ENCODE results near the gene SULT1A1. TPM values are rescaled to one million over a fixed set of nuclear protein-coding genes. Genes with fewer than 3 reads are reported as not detected.
"Not testable (repeated sequence)": the region's sequence is repeated elsewhere in the genome, so short reads cannot be mapped to it uniquely, and the experiment has no call there.

The SULT1A1 gene
- total RNA-seq, 1 donor from 2014 or later: 50.2 TPM

DNA sequence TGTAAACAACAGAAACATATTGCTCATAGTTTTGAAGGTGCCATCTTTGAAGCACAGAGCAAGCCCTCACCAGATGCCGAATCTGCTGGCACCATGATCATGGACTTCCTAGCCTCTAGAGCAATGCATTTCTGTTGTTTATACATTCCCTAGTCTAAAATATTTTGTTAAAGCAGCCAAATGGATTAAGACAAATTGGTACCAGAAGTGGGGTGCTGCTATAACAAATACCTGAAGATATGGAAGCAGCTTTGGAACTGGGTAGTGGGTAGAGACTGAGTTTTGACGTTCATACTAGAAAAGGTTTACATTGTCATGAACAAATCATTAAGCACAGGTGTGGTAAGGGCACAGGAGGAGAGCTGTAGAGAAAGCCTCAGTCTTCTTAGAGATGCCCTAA is 42.6 kb downstream of the SULT1A1 start:
- intact Hi-C loops (cut with DNase I): no loop called here
- TF ChIP-seq, protein P1, sequence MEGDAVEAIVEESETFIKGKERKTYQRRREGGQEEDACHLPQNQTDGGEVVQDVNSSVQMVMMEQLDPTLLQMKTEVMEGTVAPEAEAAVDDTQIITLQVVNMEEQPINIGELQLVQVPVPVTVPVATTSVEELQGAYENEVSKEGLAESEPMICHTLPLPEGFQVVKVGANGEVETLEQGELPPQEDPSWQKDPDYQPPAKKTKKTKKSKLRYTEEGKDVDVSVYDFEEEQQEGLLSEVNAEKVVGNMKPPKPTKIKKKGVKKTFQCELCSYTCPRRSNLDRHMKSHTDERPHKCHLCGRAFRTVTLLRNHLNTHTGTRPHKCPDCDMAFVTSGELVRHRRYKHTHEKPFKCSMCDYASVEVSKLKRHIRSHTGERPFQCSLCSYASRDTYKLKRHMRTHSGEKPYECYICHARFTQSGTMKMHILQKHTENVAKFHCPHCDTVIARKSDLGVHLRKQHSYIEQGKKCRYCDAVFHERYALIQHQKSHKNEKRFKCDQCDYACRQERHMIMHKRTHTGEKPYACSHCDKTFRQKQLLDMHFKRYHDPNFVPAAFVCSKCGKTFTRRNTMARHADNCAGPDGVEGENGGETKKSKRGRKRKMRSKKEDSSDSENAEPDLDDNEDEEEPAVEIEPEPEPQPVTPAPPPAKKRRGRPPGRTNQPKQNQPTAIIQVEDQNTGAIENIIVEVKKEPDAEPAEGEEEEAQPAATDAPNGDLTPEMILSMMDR (IDR thresholded peaks at IDR 0.05): no peak
- ATAC-seq: no peak
- Histone ChIP-seq H3K27ac (no peak overlapping the region), H3K4me1 (peaks cover 13% of the 10 kb centered on the region), H3K4me3 (no peak overlapping the region), H3K36me3 (peaks cover 4% of the 10 kb centered on the region), H3K9me3 (no peaks in the 10 kb centered on the region), H3K27me3 (ENCODE audit: low read depth) (no peaks in the 10 kb centered on the region)
- DNase-seq: no peak

DNA sequence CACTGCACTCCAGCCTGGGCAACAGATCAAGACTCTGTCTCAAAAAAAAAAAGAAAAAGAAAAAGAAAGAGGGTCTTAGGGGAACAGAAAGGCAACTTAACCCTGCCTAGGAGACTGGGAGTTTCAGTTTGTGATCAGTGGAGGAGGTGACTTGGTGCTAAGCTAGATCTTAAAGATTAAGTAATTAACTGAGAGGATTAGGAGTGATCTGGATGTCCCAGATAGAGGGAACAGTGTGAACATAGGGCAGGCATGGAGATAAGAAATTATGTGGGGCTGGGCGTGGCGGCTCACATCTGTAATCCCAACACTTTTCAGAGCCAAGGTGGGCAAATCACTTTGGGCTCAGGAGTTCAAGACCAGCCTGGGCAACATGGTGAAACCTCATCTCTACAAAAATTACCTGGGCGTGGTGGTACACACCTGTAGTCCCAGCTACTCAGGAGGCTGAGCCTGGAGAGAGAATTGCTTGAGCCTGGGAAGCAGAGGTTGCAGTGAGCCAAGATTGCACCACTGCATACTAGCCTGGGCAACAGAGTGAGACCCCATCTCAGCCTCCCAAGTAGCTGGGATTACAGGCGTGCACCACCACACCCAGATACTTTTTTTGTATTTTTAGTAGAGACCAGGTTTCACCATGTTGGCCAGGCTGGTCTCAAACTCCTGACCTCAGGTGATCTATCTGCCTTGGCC is 43.5 kb downstream of the SULT1A1 start:
- DNase-seq; H3K27ac ChIP-seq; H3K27me3 ChIP-seq (ENCODE audit: low read depth); intact Hi-C loops (cut with DNase I); H3K4me3 ChIP-seq; ATAC-seq; H3K9me3 ChIP-seq; H3K36me3 ChIP-seq: not testable (repeated sequence)
- peaks cover 19% of the 10 kb centered on the region for H3K4me1 ChIP-seq

DNA sequence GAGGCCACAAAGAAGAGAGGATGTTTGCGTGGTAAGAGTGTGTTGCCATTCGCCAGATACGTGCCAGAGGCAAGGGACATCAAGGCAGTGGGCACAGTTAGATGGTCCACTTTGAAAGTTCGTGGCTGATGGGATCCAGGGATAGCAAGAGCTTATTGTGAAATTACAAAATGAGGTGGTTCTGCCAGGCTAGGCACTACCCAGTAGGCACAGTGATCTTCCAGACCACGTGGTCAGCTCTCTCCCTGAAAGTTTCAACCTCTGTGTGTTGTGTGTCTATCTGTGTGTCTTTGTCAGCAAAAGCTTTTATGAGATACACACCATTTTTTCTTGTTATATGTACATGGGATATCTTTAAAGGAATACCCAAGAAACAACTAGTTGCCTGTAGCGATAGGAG is 46.6 kb downstream of the SULT1A1 start:
- ATAC-seq (peak in 1 of 2 donors; percentile 29), DNase-seq (no peak)
- Histone ChIP-seq H3K36me3 (peaks cover 14% of the 10 kb centered on the region), H3K27ac (no peak overlapping the region), H3K4me3 (no peak overlapping the region), H3K27me3 (ENCODE audit: low read depth) (no peaks in the 10 kb centered on the region), H3K4me1 (peaks cover 24% of the 10 kb centered on the region), H3K9me3 (no peaks in the 10 kb centered on the region)
- intact Hi-C loops (cut with DNase I): no loop called here
- TF ChIP-seq, protein P1 (IDR thresholded peaks at IDR 0.05): no peak

DNA sequence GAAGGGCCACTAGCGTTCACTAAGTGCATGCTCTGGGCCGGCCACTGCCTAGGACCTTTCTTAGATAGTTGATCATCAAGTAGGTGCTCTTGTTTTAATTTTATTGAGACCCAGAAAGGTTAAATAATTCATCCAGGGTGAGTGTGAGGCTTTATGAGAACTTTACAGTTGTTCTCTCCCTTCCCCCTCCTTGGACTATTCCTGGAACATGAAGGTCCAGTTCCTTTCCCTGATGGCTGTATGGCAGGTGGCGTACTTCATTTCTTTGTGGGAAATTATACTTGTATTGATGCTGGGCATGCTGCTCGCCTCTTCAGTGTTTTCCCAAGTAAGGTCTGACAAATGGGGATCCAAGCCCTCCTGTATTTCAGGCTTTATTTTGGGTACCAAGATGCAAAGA is 47.6 kb downstream of the SULT1A1 start:
- intact Hi-C loops (cut with DNase I): no loop called here
- H3K4me3 ChIP-seq: no peak overlapping the region
- no peak for DNase-seq
- peak overlapping the region; percentile 61 for H3K27ac ChIP-seq
- ATAC-seq: no peak
- H3K4me1 ChIP-seq: peaks cover 24% of the 10 kb centered on the region
- H3K9me3 ChIP-seq: no peaks in the 10 kb centered on the region
- no peaks in the 10 kb centered on the region for H3K27me3 ChIP-seq (ENCODE audit: low read depth)
- H3K36me3 ChIP-seq: peaks cover 23% of the 10 kb centered on the region
- TF ChIP-seq, protein P1 (IDR thresholded peaks at IDR 0.05): no peak

DNA sequence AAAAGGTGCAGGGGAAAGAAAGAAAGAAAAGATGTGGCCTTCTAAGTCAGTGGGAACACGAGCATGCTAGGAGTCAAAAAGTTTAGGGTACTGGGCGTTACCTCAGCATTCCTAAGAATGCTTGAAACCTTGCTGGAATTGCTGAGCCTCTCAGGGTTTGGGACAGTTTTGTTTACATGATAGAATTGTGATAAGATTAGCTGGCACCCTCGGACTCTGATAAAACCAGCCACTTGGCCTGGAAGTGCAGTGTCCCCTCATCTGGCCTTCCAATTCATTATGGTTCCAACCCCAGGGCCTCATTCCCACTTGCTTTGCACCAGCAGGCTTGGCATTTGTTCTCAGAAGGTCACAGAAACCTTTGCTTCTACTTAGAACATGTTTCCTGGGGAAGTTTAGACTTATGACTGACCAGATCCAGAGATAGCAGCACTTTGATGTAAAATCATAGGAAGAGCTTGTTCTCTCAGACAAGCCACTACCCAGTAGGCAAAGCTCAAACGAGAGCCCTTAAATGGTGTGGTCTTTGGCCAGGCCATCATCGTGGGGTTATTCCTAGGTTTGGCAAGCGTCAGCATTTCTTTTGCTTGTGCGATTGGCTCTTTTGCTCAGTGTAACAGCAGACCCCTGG is 48.2 kb downstream of the SULT1A1 start:
- H3K4me3 ChIP-seq: no peak overlapping the region
- H3K27ac ChIP-seq: peak overlapping the region; percentile 61
- no peak for DNase-seq
- intact Hi-C loops (cut with DNase I): no loop called here
- no peaks in the 10 kb centered on the region for H3K9me3 ChIP-seq
- H3K4me1 ChIP-seq: peaks cover 24% of the 10 kb centered on the region
- TF ChIP-seq, protein P1 (IDR thresholded peaks at IDR 0.05): no peak
- H3K27me3 ChIP-seq (ENCODE audit: low read depth): no peaks in the 10 kb centered on the region
- peaks cover 26% of the 10 kb centered on the region for H3K36me3 ChIP-seq
- peak; percentile 66 to 86 for ATAC-seq

DNA sequence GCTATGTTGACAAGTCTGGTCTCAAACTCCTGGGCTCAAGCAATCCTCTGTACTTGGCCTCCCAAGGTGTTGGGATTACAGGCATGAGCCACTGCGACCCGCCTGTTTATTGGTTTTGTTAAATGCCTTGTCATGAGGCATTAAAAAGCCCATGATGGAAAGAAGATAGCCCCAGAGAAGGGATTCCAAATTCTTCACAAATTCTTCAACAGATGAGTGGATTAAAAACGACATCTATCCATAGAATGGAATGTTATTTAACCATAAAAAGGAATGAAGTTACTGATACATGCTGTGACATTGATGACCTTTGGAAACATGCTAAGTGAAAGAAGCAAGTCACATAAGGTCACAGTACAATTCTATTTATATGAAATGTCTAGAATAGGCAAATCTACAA is 51.4 kb downstream of the SULT1A1 start:
- TF ChIP-seq, protein P1 (IDR thresholded peaks at IDR 0.05): no peak
- no peak overlapping the region for H3K4me3 ChIP-seq
- DNase-seq (no peak), ATAC-seq (no peak)
- peaks cover 22% of the 10 kb centered on the region for H3K36me3 ChIP-seq
- H3K9me3 ChIP-seq: no peaks in the 10 kb centered on the region
- no peaks in the 10 kb centered on the region for H3K27me3 ChIP-seq (ENCODE audit: low read depth)
- intact Hi-C loops (cut with DNase I): no loop called here
- peaks cover 42% of the 10 kb centered on the region for H3K4me1 ChIP-seq
- no peak overlapping the region for H3K27ac ChIP-seq

All from lower lobe of right lung (tissue), 2 donors.